HG03103 (cell line): ENCODE results near the gene BTBD2.

Source experiments
- ATAC-seq: cut with Tn5 transposase; IDR thresholded peaks from one replicate; pipeline ENCODE4 v1.9.1; 2021; ENCODE audit warnings: low read depth; ENCODE audit not compliant: unreplicated experiment

The BTBD2 gene

GRCh38 chr19:1987197-1988187 lies 28.0 kb downstream of the BTBD2 start:
- ATAC-seq, result no peak

GRCh38 chr19:1986357-1987162 lies 29.0 kb downstream of the BTBD2 start:
- no peak for ATAC-seq

DNA sequence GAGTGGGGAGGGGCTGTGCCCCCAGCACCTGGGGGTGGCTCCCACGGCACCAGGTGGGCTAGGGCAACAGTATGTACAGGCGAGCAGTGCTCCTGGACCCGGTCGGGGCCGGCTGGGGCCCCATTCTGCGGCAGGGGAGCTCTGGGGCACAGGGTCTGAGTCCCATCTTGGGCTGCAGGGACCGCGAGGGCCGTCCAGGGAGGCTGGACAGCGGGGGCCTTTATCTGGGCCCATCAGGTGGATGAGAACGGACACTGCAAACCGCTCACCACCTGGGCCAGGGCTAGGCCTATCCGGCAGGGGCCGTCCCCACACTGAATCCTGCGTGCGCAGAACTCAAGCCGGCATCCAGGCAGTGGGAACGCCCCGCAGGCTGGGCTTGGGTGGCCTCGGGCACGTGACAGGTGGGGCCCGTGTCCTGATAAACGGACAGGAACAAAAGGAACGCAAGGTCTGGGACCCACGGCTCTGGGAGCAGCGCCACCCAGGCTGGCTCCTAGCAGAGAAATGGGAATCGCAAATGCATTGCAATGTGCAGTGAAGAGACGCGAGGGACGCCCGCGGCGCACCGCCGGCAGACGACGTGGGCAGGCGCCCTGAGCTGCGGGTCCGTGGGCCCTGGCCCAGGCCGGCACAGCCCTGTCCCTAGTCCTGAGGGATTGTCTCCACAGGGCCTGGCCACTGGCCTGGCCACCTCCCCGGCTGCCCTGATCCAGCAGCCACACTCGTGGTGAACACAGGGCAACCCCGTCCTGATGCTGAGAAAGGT lies 29.7 kb downstream of the BTBD2 start:
- ATAC-seq, result no peak

DNA sequence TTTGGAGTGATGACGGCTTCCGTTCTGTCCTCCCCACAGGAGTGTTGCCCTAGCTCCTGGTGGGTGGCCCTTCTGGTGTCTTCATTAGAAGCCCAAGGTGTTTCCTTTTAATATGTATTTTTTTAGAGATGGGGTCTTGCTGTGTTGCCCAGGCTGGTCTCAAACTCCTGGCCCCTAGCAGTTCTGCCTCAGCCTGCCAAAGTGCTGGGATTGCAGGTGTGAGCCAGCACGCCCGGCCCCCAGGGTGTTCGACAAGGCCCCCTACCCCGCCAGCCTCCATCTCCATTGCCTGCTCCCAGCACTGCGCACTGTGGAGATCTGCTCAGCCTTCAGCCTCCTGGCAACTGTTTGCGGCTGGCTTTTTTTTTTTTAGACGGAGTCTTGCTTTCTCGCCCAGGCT lies 31.2 kb downstream of the BTBD2 start:
- ATAC-seq, result no peak

DNA sequence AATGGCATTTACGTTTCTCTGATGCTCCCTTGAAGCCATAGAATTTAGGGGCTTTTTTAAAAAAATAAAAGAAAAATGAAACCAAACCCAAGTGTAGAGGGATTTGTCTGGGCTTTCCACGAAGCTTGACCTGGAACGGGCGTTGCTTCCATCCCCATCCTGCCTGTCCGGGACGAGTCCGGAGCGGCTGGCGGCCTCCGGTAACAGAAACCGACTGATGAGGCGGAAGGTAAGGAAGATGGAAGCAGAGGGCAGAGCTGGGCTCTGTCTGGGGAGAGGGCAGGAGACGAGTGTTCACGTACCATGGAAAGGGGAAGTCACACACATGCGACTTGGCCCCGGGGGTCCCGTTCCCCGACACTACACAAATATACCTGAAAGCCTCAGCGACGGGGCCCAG lies 34.3 kb downstream of the BTBD2 start:
- no peak for ATAC-seq

GRCh38 chr19:1980809-1981181 lies 34.7 kb downstream of the BTBD2 start:
- no peak for ATAC-seq

- no peak for ATAC-seq
Observed at GRCh38 chr19:1980091-1980808, 35.3 kb downstream of the BTBD2 start.

DNA sequence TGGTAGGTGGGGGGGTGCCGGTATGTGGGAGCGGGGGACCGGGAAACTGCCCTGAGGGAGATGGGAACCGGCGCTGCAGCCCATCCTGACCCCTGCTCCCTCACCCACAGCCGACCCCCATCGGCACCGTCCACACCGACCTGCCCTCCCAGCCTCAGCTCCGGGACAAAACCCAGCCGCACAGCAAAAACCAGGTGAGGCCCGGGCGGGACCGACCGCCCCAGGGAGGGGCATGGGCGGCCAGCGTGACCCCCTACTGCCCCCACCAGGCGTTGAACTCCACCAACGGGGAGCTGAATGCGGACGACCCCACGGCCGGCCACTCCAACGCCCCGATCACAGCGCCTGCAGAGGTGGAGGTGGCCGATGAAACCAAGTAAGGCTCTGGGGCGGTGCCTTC lies 35.9 kb downstream of the BTBD2 start:
- no peak for ATAC-seq

DNA sequence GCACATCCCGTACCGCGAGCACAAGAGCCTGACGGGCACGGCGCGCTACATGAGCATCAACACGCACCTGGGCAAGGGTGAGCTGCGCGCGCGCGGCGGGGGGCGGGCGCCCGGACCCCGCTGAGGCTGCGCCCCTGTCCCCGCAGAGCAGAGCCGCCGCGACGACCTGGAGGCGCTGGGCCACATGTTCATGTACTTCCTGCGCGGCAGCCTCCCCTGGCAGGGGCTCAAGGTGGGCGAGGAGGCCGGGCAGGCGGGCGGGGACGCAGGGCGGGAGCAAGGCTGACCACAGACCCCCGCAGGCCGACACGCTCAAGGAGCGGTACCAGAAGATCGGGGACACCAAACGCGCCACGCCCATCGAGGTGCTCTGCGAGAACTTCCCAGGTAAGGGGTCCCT lies 36.5 kb downstream of the BTBD2 start:
- ATAC-seq, result no peak

GRCh38 chr19:1978346-1978894 lies 37.1 kb downstream of the BTBD2 start:
- ATAC-seq, result no peak

DNA sequence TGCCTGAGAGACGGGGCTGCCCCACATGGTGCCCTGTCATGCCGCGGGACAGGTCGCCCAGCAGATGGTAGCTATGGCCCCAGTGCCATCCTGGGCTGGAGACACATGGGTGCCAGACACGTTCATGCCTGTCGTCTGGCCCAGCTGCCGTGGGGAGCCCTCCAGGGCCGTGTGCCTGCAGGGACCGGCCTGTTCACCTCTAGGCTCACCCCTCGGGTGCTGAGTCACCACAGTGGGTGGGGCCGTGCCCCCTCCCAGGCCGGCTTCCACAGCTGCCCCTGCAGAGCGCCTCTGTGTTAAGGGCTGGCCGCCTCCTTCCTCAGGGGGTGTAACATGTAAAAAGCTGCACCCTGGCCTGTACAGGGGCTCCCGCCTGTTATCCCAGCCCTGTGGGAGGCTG lies 38.4 kb downstream of the BTBD2 start:
- no peak for ATAC-seq

- ATAC-seq, result no peak
Observed at GRCh38 chr19:1975162-1975480, 40.4 kb downstream of the BTBD2 start.

DNA sequence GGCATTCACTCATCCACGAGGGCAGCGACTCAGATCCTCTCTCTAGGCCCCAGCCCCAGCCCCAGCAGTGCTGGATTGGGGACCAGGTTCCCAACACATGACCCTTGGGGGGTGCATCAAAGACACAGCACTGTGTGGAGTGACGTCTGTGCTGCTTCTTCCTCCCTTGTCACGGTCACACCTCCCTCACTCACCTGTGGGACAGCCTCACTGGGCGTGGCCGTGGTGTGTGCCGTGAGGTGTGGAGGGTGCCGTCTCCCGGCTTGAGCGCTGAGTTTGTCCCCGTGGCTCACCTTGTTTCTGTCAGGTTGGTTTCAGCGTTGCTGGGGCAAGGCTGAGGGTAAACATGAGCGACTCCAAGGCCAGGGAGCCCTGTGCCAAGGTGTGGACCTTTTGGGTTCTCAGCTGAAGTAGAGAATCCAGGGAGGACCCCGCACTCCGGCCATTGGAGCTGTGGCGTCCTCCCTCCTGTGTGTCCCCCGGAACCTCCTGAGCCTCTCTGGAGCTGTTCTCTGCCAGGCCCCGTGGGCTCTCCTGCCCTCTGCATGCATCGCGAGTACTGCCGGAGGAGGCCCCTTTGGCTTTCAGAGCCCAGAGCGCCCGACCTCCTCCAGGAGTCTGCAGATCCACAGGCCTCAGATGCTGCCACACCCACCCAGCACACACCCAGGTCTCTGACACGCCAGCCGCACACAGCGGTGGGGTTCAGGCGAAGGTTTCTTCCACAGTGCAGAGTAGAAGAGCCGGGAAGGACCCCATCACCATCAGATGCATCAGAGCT lies 40.9 kb downstream of the BTBD2 start:
- ATAC-seq, result no peak

DNA sequence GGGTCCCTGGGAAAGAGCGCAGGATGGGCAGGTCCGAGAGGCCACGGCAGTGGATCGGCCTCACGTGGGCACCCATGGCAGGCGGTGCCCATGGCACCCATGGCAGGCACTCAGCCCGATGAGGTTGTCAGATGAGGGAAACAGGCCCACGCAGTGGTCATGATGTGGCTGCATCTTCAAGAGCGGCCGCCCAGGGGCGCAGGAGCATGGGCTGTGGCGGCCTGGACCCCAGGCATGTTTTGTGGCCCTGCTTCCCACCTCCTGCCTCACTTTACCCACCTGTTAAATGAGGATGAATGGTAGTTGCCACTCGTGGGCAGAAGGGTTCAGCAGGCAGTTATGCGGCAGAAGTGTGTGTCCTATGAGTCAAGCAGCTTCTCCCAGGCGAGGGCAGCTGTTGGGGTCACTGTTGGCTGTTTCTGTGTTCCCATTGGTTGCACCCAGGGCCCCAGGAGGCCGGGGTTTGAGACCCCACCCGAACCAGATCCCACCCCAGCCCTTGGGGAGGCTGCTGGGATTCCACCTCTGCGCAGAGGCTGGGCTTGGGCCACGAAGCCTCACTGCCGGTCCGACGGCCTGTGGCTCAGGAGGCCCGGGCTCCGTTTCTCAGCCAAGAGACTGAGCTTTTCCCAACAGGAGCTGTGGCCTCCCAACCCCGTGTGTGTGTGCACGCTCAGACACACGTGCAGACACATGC lies 44.6 kb downstream of the BTBD2 start:
- ATAC-seq, result no peak

DNA sequence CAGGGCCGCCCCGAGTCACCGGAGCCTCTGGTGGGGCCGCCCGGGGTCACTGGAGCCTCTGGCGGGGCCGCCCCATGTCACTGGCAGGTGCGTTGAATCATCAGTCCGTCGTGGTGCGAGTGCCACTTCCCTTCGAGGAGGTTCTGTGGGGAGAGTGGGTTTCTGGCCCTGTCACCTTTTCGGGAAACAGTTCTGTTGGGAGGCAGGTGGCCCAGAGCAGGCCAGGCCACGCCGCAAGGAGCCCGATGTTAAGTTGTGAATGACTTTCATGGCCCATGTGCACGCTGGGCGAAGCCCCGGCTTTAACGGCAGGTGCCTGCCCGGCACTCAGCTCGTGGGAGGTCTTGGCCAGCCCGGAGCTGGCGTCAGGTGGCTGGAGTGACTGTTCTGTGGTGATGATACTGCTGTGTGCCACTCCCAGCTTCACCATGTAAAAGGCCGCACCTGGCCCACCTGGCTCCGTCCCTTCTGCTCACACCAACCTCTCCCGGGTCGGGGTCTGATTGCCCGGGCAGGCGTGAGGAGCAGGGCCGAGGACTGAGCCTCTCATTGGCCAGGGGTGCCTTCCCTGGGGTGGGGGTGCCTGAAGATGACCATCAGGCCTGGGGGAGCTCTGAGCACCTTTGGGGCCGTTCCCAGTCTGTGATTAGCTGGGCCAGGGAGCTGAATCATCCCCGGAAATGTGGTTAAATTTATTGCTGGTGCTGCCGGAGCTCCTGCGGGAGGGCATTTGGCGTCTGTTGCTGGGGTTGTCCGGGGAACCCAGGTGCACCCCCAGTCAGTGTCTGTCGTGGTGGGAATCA lies 45.3 kb downstream of the BTBD2 start:
- ATAC-seq, result no peak

DNA sequence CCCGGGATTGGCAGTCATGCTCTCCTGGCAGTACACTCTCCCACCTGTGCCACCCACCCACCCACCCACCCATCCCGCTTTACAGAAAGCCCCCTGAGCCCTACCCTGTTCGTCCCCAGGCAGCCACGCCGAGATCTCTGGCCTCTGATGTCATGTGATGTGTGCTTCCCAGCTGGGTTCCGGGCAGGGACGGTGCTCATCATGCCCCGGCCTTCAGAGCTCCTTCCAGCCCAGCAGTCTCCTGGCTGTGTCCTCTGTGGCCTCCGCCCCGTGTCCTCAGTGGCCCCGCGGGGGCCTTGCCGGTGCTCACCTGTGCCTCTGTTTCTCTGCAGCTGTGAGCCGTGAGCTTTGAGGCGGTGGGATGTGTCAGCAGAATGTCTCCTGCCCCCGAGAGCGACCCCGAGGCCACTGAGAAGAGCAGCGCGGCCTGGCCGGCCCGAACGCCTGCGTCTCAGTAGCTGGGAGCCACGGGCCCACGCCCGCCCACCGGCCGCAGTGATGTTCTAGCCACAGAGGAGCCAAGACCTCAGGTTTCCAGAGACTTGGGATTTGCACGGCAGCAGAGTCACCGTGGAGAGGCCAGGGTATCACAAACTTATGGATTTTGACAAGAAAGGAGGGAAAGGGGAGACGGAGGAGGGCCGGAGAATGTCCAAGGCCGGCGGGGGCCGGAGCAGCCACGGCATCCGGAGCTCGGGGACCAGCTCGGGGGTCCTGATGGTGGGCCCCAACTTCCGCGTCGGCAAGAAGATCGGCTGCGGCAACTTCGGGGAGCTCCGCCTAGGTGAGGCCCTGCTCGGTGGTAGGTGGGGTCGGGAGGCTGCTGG lies 46.1 kb downstream of the BTBD2 start:
- no peak for ATAC-seq
